ENCODE data around the gene SEC31A. TPM values are rescaled to one million over a fixed set of nuclear protein-coding genes. Genes with fewer than 3 reads are reported as not detected.

The SEC31A gene
- total RNA-seq, 1 donor: 523 TPM

- peak; percentile 57 for DNase-seq (ENCODE audit: low read depth)
- no peak overlapping the region for H3K4me3 ChIP-seq (ENCODE audit: low read depth, low read length)
- TF ChIP-seq, protein P1, sequence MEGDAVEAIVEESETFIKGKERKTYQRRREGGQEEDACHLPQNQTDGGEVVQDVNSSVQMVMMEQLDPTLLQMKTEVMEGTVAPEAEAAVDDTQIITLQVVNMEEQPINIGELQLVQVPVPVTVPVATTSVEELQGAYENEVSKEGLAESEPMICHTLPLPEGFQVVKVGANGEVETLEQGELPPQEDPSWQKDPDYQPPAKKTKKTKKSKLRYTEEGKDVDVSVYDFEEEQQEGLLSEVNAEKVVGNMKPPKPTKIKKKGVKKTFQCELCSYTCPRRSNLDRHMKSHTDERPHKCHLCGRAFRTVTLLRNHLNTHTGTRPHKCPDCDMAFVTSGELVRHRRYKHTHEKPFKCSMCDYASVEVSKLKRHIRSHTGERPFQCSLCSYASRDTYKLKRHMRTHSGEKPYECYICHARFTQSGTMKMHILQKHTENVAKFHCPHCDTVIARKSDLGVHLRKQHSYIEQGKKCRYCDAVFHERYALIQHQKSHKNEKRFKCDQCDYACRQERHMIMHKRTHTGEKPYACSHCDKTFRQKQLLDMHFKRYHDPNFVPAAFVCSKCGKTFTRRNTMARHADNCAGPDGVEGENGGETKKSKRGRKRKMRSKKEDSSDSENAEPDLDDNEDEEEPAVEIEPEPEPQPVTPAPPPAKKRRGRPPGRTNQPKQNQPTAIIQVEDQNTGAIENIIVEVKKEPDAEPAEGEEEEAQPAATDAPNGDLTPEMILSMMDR (IDR thresholded peaks at IDR 0.05; ENCODE audit: insufficient read depth, low read depth, low read length): no peak
Measured at GRCh38 chr4:82785611-82786400, 105.1 kb downstream of the SEC31A start.

- TF ChIP-seq, protein P1 (IDR thresholded peaks at IDR 0.05; ENCODE audit: insufficient read depth, low read depth, low read length): no peak
- DNase-seq (ENCODE audit: low read depth): no peak
- no peak overlapping the region for H3K4me3 ChIP-seq (ENCODE audit: low read depth, low read length)
Measured at GRCh38 chr4:82784681-82785610, 106.0 kb downstream of the SEC31A start.

DNA sequence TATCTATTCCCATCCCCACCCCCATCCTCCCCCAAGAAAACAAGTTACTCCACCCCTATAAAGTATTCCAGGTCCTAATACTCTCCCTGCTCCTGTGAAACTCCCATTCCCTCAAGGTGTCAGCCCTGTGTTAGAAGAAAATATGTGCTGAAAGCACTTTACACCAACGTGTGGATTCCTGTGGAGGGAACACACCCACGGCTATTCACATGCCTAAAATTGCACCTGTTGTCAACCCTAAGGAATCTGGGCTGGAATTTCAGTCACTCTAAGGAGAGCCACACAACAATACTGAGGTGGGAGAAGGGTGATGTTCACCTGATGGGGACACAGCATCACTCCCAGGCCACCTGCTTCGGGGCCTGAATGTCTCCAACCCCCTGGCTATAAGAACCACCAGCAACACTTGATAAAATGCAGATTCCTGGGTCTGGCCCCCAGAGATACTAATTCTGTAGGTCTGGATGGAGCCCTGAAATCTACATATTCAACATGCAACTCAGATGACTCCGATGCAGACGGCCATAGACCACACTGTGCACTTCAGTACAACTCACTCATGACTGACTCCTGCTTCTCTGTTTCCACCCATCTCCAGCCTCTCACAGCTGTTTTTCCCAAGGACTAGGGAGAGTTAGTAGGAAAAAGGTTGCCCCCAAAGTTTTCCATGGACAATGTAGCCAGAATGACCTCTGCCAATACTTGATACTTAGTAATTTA is 108.2 kb downstream of the SEC31A start:
- no peak for DNase-seq (ENCODE audit: low read depth)
- H3K4me3 ChIP-seq (ENCODE audit: low read depth, low read length): no peak overlapping the region
- TF ChIP-seq, protein P1 (IDR thresholded peaks at IDR 0.05; ENCODE audit: insufficient read depth, low read depth, low read length): no peak

DNA sequence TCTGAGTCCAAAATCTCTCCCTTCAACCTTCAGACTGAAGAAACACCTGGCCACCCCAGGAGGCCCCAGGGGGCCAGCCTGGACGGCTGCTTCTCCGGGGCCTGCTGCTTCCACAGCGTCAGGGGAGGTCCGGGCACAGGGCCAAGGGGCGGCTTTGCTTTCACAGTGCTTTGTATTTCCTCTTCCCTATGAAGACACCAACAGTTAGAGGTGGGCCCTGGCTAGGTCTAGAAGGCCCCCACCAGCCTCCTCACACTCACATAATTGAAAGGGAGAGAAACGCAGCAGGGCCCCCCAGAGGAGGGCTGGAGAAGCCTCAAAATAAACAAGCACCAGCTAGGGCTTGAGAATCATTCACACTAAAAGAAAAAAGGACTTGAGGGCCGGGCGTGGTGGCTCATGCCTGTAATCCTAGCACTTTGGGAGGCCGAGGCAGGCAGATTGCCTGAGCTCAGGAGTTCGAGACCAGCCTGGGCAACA is 110.2 kb downstream of the SEC31A start:
- TF ChIP-seq, protein P1 (IDR thresholded peaks at IDR 0.05; ENCODE audit: insufficient read depth, low read depth, low read length): no peak
- no peak overlapping the region for H3K4me3 ChIP-seq (ENCODE audit: low read depth, low read length)
- DNase-seq (ENCODE audit: low read depth): peak; percentile 32

GRCh38 chr4:82780170-82780751 is 110.7 kb downstream of the SEC31A start:
- no peak overlapping the region for H3K4me3 ChIP-seq (ENCODE audit: low read depth, low read length)
- TF ChIP-seq, protein P1 (IDR thresholded peaks at IDR 0.05; ENCODE audit: insufficient read depth, low read depth, low read length): no peak
- no peak for DNase-seq (ENCODE audit: low read depth)

DNA sequence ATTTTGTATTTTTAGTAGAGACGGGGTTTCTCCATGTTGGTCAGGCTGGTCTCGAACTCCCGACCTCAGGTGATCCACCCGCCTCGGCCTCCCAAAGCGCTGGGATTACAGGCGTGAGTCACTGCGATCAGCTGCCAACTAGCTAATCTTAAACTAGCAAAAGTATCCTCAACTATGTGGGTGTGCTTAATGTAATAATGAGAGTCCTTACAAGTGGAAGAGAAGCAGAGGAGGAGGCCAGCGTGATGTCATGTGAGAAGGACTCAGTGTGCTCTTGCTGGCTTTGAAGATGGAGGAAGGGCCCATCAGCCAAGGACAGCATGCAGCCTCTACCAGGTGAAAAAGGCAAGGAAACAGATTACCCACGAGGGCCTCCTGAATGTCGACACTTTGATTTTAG is 111.9 kb downstream of the SEC31A start:
- no peak for DNase-seq (ENCODE audit: low read depth)
- no peak overlapping the region for H3K4me3 ChIP-seq (ENCODE audit: low read depth, low read length)
- TF ChIP-seq, protein P1 (IDR thresholded peaks at IDR 0.05; ENCODE audit: insufficient read depth, low read depth, low read length): no peak

All from fibroblast of villous mesenchyme (primary cell).